ENCODE data around the gene PLXDC1.
A peak's percentile ranks its signal among the peaks of the same experiment; 100 is the strongest.
"Not testable (repeated sequence)": the region's sequence is repeated elsewhere in the genome, so short reads cannot be mapped to it uniquely, and the experiment has no call there.

Gene PLXDC1

DNA sequence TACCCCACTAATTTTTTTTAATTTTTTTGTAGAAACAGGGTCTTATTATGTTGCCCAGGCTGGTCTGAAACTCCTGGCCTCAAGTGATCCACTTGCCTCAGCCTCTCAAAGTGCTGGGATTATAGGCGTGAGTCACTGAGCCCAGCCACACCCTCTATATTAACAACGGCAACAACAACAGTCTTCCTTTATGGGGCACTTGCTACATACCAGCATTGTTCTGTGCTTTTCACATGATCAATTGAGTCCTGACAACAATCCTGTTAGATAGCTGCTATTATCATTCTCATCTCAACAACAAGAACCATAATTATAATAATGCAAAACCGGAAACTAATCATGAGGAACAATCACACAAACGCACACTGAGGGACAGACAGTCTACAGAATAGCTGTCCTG, 27.1 kb upstream of the PLXDC1 start:
- no peak for DNase-seq

DNA sequence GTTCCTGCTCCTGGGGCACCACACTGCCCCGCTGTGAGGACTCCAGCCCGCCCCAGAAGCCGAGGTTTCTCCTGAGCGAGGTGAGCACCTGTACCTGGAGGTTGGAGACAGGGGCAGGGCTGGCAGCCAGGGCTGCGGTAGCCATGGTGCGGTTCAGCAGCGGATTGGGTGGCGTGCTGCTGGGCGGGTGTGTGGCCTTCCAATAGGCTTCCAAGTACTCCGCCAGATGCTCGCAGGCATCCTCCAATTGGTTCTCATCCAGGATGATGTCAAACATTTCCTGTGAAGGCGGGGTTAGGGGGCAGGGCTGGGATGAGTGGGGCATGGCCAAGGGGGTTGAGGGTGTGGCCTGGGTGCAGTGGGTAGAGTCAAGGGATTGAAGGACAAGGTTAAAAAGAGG, 25.8 kb upstream of the PLXDC1 start:
- DNase-seq = peak; percentile 63

DNA sequence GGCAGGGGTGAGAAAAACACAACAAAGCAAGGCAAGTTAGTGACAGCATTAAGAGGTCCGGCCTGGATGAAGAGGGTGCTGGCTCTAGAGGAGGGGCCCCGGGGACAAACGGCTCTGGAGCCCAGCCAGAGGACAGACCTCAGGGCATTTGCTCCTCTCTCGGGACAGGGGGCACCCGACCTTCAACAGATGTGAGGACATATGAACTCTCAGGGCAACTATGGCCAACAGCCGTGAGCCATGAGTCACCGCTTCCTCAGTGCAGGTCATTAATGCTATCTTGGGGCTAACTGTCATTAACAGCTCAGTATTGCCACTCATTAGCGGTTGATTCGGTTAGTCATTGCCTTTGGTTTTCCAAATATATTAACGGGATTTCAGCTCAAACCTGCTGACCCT, 24.3 kb upstream of the PLXDC1 start:
- DNase-seq = no peak

DNA sequence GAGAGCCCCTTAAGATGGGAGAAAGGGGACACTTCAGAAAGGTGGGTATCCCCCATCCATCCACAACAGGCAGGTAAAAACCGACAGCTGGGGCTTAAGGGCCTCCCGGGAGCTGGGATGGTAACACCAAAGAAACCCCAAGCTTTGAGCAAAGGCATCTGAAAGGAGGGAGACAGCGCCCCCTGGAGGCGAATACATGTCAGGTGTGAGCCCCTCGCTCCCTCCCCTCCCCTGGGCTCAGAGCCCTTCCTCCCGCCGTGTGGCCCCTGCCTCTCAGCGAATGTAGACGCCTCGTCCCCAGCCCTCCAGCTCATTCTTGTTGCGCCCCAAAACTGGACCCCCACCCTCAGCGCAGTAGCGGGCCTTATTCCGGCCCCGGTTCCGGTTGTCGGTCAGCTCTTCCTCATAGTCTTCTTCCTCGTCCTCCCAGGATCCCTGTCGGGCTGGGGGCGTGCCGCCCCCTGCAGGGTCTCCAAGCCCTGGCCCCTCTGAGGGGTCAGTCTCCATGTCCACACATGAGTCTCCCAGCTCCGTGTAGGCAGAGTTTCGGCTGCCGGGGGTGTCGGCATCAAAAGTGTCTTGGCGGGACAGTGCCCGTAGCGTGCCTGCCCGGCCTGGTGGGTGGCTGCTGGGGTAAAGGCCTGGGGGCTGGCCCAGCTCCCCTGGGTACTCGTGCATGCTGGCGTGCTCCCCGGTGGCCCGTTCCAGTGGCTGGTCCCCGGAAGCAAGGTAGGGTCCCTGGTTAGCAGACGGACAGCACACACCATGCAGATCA, 23.7 kb upstream of the PLXDC1 start:
- peak; percentile 95 for DNase-seq

DNA sequence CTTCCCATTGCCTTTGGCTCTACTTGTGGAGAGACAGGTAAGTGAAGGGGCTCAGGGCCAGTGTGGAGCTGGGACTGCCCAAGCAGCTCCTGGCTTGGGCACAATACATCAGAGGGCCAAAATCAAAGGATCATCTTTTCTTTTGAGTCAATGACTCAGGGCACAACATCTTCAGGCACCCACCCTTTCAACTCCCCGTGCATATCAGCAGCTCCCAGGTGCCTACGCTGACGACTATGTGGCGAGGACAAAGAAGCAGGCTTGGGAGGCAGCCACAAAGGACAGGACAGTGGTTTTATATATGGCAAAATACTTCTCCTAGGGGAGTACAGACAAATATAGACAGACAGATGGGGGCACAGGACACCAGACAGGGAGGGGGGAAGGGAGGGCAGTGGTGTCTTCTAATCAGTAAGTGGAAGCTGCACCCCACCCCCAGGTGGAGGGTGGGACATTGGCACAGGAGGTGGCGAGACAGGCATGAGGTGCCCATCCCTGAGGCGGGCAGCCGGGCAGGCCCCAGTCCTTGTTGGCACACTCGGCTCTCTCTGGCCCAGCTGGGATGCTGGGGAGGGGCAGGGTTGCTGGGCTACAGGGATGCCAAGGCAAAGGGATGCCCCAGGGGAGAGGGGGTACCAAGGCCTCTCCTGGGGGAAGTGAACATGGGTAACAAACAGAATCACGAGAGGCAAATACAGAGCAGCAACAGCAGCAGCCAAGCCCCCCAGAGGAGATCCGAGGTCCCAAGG, 22.3 kb upstream of the PLXDC1 start:
- no peak for DNase-seq

DNA sequence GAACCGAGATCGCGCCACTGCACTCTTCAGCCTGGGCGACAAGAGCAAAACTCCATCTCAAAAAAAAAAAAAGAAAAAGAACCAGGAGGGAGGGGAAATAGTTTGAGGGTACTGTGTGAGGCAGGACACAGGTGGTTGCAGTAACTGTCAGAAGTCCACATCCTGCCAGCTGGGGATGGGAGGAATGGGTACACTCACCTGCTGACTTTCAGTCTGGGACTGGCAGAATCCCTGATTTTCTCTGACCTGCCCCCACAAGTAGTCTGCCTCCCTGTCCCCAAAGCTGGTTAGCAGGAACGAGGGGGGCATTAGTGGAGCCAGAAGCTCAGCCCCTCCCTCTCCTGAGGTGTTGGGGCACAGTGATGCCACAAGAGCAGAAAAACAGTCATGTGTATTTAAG, 21.6 kb upstream of the PLXDC1 start:
- no peak for DNase-seq

DNA sequence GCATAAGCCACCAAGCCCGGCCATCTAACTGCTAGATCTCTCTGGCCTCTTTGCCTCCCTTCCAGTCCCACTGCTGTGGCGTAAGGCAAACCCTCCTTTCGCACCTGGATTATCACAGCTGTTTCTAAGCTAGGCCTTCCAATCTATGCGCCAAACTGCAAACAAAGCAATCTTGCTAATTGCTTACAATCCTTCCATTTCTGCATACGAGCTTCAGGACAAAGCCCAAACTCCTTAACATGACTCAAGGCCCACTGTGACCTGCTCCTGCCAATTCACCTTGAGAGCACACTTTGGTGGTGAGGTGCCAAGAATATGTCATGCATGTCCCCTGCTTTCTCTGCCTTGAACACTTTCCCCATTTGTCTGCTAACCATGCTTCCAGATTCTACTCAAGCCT, 20.5 kb upstream of the PLXDC1 start:
- peak; percentile 42 for DNase-seq

DNA sequence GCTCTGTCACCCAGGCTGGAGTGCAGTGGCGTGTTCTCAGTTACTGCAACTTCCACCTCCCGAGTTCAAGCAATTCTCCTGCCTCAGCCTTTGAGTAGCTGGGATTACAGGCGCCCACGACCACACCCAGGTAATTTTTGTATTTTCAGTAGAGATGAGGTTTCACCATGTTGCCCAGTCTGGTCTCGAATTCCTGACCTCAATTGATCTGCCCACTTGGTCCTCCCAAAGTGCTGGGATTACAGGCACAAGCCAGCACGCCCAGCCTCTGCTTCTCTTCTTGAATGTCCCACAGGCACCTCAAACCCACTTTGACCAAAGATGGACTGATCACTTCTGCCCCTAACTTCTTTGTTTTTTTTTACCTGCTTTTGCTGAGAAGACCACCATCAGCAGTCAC, 19.1 kb upstream of the PLXDC1 start:
- DNase-seq = no peak

DNA sequence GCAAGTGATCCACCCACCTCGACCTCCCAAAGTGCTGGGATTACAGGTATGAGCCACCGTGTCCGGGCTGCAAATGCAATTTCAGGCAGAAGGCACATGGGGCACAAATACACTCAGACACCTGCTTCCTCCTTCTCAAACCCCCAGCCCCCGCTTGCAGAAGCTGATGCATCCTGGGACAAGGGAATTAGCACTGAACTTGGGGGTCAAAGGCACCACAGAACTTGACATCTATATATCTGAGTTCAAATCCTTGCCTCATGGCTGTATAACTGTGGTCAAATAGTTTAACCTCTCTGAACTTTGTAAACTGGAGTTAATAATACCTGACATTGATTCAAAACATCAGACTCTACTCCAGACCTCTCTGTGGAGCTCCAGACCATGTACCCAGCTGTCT, 18.7 kb upstream of the PLXDC1 start:
- peak; percentile 15 for DNase-seq

DNA sequence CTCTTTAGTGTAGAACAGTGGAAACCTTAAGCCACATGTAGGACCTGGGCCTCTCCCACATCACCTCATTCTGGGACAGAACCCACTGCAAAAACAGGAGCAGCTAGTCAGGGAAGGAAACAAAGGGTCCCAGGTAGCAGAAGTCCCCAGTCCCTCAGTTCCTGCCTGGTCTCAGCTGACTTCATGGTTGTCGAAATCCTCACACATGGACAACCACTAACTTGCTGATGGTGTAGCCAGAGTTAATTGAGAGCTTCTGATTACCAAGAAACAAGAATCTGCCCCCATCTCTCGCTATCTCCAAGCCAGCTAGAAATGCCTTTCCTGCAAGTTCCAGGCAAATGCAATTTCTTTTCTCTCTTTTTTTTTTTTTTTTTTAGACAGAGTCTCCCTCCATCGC, 18.1 kb upstream of the PLXDC1 start:
- DNase-seq = no peak

DNA sequence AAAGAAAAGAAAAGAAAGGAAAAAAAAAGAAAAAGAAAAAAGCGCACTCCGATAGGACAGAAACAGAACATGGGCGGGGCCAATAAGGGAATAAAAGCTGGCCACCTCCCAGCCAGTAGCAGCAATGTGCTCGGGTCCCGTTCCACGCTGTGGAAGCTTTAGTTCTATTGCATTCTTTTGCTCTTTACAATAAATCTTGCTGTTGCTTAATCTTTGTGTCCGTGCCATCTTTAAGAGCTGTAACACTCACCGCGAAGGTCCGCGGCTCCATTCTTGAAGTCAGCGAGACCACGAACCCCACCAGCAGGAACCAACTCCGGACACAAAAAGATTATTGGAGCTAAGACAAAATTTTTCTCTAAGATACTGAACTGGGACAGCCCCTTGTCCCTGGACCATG, 17.7 kb upstream of the PLXDC1 start:
- no peak for DNase-seq

DNA sequence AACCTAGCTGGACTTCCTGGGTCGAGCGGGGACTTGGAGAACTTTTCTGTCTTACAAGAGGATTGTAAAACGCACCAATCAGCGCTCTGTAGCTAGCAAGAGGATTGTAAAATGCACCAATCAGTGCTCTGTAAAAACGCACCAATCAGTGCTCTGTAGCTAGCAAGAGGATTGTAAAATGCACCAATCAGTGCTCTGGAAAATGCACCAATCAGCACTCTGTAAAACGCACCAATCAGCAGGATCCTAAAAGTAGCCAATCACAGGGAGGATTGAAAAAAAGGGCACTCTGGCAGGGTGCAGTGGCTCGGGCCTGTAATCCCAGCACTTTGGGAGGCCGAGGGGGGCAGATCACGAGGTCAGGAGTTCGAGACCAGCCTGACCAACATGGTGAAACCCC, 17.1 kb upstream of the PLXDC1 start:
- not testable (repeated sequence) for DNase-seq

DNA sequence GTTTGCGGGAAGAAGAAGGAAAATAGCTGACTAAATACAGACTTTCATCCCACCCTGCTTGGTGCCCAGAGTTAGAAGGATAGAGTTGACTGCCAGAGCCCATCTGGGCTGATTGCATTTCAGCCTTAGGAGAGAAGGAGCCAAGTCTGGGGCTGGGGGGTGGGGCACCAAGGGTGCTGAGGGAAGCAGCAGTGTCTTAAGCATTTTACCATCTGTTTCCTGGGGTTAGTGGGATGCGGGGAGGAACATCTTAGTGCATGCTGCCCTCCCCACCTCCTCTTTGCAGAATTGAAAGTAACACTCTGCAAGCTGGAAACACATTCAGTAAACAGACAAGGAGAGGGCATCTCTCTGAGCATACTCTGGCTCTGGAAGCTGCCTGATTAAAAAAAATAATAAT, 16.0 kb upstream of the PLXDC1 start:
- peak; percentile 98 for DNase-seq

DNA sequence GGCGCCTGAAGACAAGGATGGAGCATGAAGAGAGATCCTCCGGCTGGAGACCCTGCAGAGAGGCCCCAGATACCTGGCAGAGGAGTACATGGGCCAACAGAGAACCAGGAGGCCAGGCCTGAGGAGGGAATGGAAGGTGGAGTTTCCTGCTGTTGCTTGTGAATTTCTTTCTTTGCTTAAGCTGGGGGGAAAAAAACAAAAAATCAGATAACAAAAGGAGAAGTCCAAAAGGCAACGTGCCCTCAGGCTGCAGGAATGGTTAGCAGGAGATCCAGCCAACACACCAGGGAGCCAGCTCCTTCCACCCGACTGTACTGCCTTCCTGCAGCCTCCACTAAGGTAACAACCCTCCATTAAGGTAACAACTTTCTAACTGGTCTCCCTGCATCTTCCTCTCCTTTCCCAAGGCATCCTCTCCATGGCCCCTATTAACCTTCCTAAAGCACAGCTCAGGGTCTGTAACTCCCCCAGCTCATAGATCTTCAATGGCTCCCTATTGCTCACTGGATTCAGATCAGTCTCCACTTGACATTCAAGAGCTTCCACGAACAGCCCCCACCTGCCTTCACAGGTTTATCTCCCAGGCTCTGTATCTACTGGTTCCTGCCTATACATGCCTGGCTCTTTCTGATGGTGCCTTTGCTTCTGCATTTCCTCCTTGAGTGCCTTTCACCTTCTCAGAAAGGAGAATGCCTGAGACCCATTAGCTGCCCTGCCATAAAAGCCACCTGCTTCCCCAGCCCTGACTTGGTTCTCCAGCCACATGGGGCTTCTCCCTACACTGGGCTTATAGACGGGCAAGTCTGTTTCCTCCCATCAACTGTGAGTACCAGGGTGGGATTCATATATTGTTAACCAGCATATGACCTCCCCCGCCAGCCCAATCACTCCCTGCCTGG, 15.2 kb upstream of the PLXDC1 start:
- DNase-seq = peak; percentile 73

DNA sequence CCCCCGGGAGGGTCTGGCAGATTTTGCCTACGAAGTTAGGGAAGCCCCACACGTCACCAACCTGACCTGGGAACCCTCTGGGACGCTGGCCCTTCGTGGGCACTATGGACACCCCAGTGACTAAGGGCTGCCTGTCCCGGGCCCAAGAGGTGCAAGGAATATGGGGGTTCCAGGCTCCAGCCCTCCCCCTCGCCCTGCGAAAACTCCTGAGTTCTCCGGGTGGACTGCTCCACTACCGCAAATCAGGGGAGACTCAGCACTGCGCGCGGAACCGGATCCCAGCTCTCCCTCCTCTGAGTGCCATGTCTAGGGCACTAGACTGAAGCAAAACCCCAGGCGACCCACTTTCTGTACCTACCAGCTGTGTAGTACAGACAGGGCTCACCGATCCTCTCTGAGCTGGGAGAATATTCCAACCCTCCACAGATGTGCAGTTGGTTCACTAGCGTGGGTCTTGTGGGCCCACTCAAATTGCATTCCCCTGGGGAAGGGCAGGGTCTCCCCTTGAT, 14.5 kb upstream of the PLXDC1 start, which contains the start of gene ARL5C:
Gene ARL5C, minus strand, starts transcription at position 321 of the 509 bp plus-strand sequence. CDS start 401 bp downstream, outside the sequence.
- no peak for DNase-seq

DNA sequence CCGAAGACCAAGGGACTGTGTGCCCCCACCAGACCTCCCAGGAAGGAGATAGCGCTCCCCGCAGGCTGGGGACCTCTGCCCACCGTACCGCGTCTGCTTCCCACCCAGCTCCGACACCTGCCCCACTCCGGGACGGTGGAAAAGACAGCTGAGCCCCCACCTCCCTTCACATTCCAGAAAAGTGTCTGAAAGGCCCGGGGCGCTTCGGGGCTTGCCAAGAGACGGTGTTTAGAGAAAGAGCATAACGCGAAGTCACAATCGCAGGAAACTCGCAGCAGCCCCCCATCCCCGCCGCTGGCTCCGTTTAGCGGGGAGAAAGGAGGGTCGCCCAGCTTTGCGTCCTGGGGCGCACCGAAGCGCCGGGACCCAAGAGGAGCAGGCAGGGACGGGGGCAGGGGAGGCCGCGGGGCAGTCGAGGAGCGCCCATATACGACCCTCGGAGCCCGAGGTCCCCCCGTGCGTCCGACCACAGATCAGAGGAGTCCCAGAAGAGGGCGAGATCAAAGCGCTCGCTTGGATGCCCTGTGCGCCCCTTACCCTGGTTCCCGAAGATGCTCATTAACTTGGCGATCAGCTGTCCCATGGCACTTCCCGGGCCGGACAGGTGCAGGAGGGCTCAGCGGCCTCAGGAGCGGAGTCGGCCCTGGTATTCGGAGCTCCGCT, 13.9 kb upstream of the PLXDC1 start:
- no peak for DNase-seq

DNA sequence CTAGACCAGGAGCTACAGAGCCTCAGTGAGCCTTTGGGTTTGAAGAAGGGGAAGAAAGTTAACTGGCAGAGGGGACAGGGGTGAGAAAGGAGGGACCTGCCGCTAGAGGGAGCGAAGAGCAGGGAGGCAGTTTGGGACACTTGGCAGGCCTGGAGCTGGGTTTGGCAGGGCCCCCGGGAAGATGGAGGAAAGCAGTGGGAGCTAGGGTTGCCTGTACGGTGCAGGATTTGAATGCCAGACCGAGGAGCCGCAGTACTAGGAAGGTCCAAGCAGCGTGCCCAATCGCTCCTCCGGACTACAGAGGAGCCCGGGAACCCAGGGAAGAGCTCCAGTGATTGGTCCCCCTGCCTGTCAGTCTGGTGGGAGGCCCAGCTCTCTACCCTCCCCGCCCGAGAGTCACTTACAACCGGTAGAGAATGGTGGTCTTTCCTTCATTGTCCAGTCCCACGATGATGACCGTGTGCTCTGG, 13.3 kb upstream of the PLXDC1 start:
- DNase-seq = peak; percentile 92

DNA sequence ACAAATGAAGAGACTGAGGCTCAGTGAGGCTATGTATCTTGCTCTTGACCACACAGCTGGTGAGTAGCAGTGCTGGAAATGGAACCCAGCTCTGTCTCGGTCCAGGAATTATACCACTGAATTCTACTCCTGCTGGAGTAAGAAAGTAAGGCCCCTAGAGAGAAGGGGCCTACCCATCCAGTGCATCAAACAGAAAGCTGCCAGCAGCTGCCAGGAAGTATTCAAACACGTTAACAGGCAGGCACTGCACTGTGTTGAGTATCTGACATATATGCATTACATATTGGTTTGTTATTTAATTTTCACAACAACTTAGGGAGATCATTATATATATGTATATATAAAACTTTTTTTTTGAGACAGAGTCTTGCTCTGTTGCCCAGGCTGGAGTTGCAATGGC, 10.5 kb upstream of the PLXDC1 start:
- DNase-seq = no peak

DNA sequence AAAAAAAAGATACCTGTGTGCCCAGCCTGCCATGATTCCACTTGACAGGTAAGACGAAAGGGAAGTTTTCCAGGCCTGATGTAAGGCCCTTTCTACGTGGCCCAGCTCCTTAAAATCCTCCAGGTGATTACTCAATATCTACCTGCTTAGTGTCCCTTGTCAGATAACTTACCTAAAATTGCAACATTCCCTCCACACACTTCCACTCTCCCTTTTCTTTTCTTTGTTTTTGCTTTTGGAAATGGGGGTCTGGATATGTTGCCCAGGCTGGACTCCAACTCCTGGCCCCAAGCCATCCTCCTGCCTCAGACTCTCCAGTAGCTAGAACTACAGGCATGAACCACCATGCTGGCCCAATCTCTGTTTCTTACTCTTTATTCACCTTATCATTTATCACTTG, 7.2 kb upstream of the PLXDC1 start:
- no peak for DNase-seq

DNA sequence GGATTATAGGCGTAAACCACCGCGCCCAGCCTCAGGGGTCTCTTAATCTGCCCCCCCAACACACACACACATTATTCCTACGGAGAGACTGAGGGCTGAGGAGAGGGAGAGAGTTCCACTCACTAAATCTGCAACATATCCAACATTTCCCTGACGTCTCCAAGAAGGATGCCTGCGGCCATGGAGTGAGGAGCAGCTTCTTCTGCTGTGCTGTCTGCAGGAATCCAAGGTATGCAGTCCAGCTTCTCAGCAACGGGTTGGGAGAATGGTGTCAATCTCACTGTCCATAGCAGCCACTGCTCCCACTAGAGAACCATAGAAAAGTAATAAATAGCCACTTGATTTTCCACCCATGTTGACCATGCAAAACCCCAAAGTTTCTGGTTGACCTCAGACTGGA, 5.1 kb upstream of the PLXDC1 start:
- no peak for DNase-seq

DNA sequence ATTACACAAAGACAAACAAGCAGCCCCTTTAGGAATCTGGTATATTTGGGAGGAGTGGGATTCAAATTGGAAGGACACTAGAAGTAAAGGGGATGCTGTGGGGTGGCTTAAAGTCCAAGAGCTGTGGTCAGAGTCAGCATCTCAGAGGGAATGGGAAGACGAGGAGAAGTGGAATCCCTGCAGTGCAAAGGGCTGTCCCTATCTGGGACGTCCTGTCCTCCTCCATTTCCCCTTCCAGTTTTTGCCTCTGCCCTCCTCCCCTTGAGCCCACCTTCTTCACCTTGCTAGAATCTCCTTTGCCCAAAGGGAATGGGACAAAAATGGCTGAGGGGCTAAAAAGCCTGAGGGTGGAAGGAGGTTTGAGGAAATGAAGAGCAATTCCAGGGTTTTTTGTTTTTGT, 4.2 kb upstream of the PLXDC1 start:
- no peak for DNase-seq

DNA sequence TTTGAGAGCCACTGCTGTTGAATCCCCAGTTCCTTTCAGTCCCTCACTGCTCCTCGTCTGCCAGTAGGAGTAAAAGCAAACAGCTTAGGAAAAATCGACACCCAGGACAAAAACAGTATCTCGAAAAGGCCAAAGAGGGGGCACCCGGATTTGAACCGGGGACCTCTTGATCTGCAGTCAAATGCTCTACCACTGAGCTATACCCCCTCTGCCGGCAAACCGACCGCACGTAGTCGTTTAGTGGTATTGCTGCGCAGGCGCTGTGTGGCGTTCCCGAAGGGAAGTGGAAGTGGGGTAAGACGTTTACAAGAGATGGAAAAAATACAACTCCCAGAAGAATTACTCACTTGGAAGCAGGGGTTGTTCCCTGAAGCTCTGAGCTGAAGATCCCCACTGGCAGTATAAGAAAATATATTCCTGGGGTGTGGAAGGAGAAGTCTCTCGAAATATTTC, 2.2 kb upstream of the PLXDC1 start:
- peak; percentile 93 for DNase-seq
